H9 (cell line): Measurements from ENCODE around the gene CLK2. TPM values are rescaled to one million over a fixed set of nuclear protein-coding genes. Genes with fewer than 3 reads are reported as not detected.

Experiments
- DNase-seq: peaks from one replicate; pipeline ENCODE4 v3.0.0-alpha.2; 2017
- H2AFZ ChIP-seq: one replicate; pipeline ENCODE4 v1.6.1; 2013; ENCODE audit warnings: mild to moderate bottlenecking, low read length, control low read depth, moderate library complexity
- H2AK5ac ChIP-seq: 2 replicates; pipeline ENCODE4 v1.6.1; 2013; ENCODE audit warnings: low read length, control low read depth, mixed read lengths; ENCODE audit not compliant: insufficient read length
- H2BK120ac ChIP-seq: one replicate; pipeline ENCODE4 v1.6.1; 2013; ENCODE audit warnings: low read depth, mild to moderate bottlenecking, low read length, control low read depth, inconsistent platforms; ENCODE audit not compliant: poor library complexity, severe bottlenecking
- H2BK12ac ChIP-seq: 2 replicates; pipeline ENCODE4 v1.6.1; 2013; ENCODE audit warnings: low read length, control low read depth, mixed read lengths, low read depth; ENCODE audit not compliant: insufficient read length
- H2BK15ac ChIP-seq: 2 replicates; pipeline ENCODE4 v1.6.1; 2013; ENCODE audit warnings: low read depth, low read length, control low read depth
- H2BK20ac ChIP-seq: one replicate; pipeline ENCODE4 v1.6.1; 2013; ENCODE audit warnings: low read depth, mild to moderate bottlenecking, low read length, control low read depth, inconsistent platforms; ENCODE audit not compliant: poor library complexity, severe bottlenecking
- H2BK5ac ChIP-seq: 2 replicates; pipeline ENCODE4 v1.6.1; 2013; ENCODE audit warnings: low read length, control low read depth, mixed read lengths; ENCODE audit not compliant: insufficient read length
- H3K14ac ChIP-seq: 2 replicates; pipeline ENCODE4 v1.6.1; 2013; ENCODE audit warnings: low read length, control low read depth; ENCODE audit not compliant: insufficient read depth
- H3K18ac ChIP-seq: 2 replicates; pipeline ENCODE4 v1.6.1; 2013; ENCODE audit warnings: low read depth, mild to moderate bottlenecking, mixed read lengths, low read length, control low read depth; ENCODE audit not compliant: insufficient read length
- H3K23ac ChIP-seq: 2 replicates; pipeline ENCODE4 v1.6.1; 2013; ENCODE audit warnings: low read length, control low read depth, mixed read lengths, low read depth; ENCODE audit not compliant: insufficient read length
- H3K23me2 ChIP-seq: 2 replicates; pipeline ENCODE4 v1.6.1; 2013; ENCODE audit warnings: low read depth, mild to moderate bottlenecking, mixed read lengths, low read length, control low read depth; ENCODE audit not compliant: insufficient read length, poor library complexity, severe bottlenecking
- H3K27ac ChIP-seq: 2 replicates; pipeline ENCODE4 v1.5.1; 2013; ENCODE audit warnings: low read length, control low read depth, mixed read lengths, low read depth; ENCODE audit not compliant: insufficient read length
- H3K27me3 ChIP-seq: 2 replicates; pipeline ENCODE4 v1.6.1; 2013; ENCODE audit warnings: low read length, control low read depth, inconsistent platforms; ENCODE audit not compliant: insufficient read depth
- H3K4ac ChIP-seq: 2 replicates; pipeline ENCODE4 v1.6.1; 2013; ENCODE audit warnings: low read depth, mild to moderate bottlenecking, control low read depth, inconsistent platforms, low read length, moderate library complexity
- H3K4me1 ChIP-seq: 2 replicates; pipeline ENCODE4 v1.6.1; 2013; ENCODE audit warnings: low read length, control low read depth, inconsistent platforms; ENCODE audit not compliant: insufficient read depth
- H3K4me2 ChIP-seq: 2 replicates; pipeline ENCODE4 v1.6.1; 2013; ENCODE audit warnings: low read length, control low read depth, mixed read lengths; ENCODE audit not compliant: insufficient read length, insufficient read depth
- H3K56ac ChIP-seq: 2 replicates; pipeline ENCODE4 v1.6.1; 2013; ENCODE audit warnings: low read depth, mild to moderate bottlenecking, mixed read lengths, low read length, control low read depth; ENCODE audit not compliant: insufficient read length
- H3K79me1 ChIP-seq: 2 replicates; pipeline ENCODE4 v1.6.1; 2013; ENCODE audit warnings: low read depth, mild to moderate bottlenecking, moderate library complexity, low read length, control low read depth, inconsistent platforms; ENCODE audit not compliant: insufficient read depth, poor library complexity, severe bottlenecking
- H3K79me2 ChIP-seq: 2 replicates; pipeline ENCODE4 v1.6.1; 2013; ENCODE audit warnings: low read length, control low read depth, inconsistent platforms; ENCODE audit not compliant: insufficient read depth
- H3K9ac ChIP-seq: 2 replicates; pipeline ENCODE4 v1.6.1; 2013; ENCODE audit warnings: low read length, control low read depth, mixed read lengths; ENCODE audit not compliant: insufficient read length; ENCODE audit errors: extremely low read depth
- H3K9me3 ChIP-seq: one replicate; pipeline ENCODE4 v1.6.1; 2013; ENCODE audit warnings: low read depth, low read length, inconsistent platforms; ENCODE audit not compliant: control insufficient read depth
- H3T11ph ChIP-seq: one replicate; pipeline ENCODE4 v1.6.1; 2013; ENCODE audit warnings: mild to moderate bottlenecking, low read length, control low read depth, inconsistent platforms
- H4K20me1 ChIP-seq: one replicate; pipeline ENCODE4 v1.6.1; 2013; ENCODE audit not compliant: control insufficient read depth, insufficient read length, insufficient read depth
- H4K5ac ChIP-seq: 2 replicates; pipeline ENCODE4 v1.6.1; 2013; ENCODE audit warnings: low read depth, mild to moderate bottlenecking, mixed read lengths, low read length, control low read depth; ENCODE audit not compliant: insufficient read length
- H4K8ac ChIP-seq: replicated peaks from 2 replicates; pipeline ENCODE4 v1.6.1; 2013; ENCODE audit warnings: low read length, control low read depth, mixed read lengths, low read depth; ENCODE audit not compliant: insufficient read length
- H4K91ac ChIP-seq: 2 replicates; pipeline ENCODE4 v1.6.1; 2013; ENCODE audit warnings: low read depth, mild to moderate bottlenecking, moderate library complexity, mixed read lengths, low read length, control low read depth; ENCODE audit not compliant: insufficient read length
- H3K27ac Mint-ChIP-seq, 3 experiments: 2 replicates in 2 of 3; 3 replicates in 1 of 3; pipeline ENCODE4 v1.8.0; 2020 to 2021; ENCODE audit warnings: mixed read lengths in 3 of 3, mild to moderate bottlenecking in 1 of 3, moderate library complexity in 1 of 3
- H3K27me3 Mint-ChIP-seq: 2 replicates; pipeline ENCODE4 v1.8.0; 2021; ENCODE audit warnings: low read depth, mild to moderate bottlenecking, moderate library complexity, mixed read lengths
- H3K36me3 Mint-ChIP-seq, 3 experiments: 2 replicates in 2 of 3; 3 replicates in 1 of 3; pipeline ENCODE4 v1.8.0; 2020 to 2021; ENCODE audit warnings: low read depth in 3 of 3, mixed read lengths in 3 of 3; ENCODE audit not compliant: insufficient read depth in 1 of 3
- H3K4me1 Mint-ChIP-seq, 2 experiments: 2 replicates each; pipeline ENCODE4 v1.8.0; 2020; ENCODE audit warnings: mixed read lengths in 2 of 2
- H3K4me3 Mint-ChIP-seq, 2 experiments: 2 replicates in 1 of 2; 3 replicates in 1 of 2; pipeline ENCODE4 v1.8.0; 2020 to 2021; ENCODE audit warnings: mild to moderate bottlenecking in 2 of 2, mixed read lengths in 2 of 2, moderate library complexity in 1 of 2
- H3K9me3 Mint-ChIP-seq, 2 experiments: 2 replicates in 1 of 2; 3 replicates in 1 of 2; pipeline ENCODE4 v1.8.0; 2020; ENCODE audit warnings: mild to moderate bottlenecking in 2 of 2, mixed read lengths in 2 of 2, moderate library complexity in 1 of 2
- WGBS: extraction: QIAGEN DNeasy Blood & Tissue Kit; methylation state at CpG from one replicate; pipeline ENCODE4 v1.1.7; 2013; ENCODE audit warnings: missing lambda C conversion rate, low lambda C conversion rate, mixed read lengths; ENCODE audit not compliant: insufficient read length; ENCODE audit errors: extremely low coverage; 5-methylcytosine and 5-hydroxymethylcytosine counted together
- total RNA-seq: library from RNA; stranded (reverse); gene quantifications from 2 replicates; pipeline ENCODE4 v1.2.1, GENCODE V29; 2021
- TF ChIP-seq, protein P1 (sequence below): fragments of 200-600 bp; sonication (generic); conservative IDR thresholded peaks from 3 replicates; pipeline ENCODE4 v1.8.0; 2021; ENCODE audit warnings: antibody characterized with exemption, mild to moderate bottlenecking

Gene CLK2
- total RNA-seq, 1 experiment from 2014 or later: 77.5 TPM

DNA sequence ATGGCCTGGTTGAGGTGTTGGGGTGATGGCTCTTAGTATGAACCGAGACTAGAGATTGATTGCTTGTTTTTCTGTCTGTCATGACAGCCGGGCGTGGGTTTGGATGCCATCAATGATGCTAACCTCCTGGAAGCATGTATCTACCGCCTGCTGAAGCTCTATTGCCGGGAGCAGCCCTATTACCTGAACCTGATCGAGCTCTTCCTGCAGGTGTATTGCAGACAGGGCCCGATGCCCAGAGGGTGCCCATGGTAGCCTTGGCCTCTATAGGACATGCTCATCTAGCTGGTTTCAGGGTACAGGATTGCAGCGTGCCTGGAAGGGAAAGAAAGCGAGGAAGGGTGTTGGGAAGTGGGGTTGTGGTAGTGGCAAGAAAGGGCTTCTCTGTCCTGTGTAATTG is 44.8 kb upstream of the CLK2 start:
- H2BK120ac ChIP-seq: no peak overlapping the region
- H3K4ac ChIP-seq: no peak overlapping the region
- H3K79me2 ChIP-seq: 0 out of 2 replicates have a peak, but pooled peaks cover under 1% of the 10 kb centered on the region
- no CpG with 5 or more reads among the region's 9 CpGs for WGBS
- H3K79me1 ChIP-seq: no peaks in the 10 kb centered on the region
- no peak overlapping the region for H2BK5ac ChIP-seq
- H4K5ac ChIP-seq: no peak overlapping the region
- H3K4me1 ChIP-seq: peaks cover 2% of the 10 kb centered on the region; the same call in 1 of the 2 replicates
- no peak overlapping the region for H3T11ph ChIP-seq
- no peak overlapping the region for H2BK20ac ChIP-seq
- Mint-ChIP-seq H3K4me3 (no peak overlapping the region), H3K27ac (no peak overlapping the region), H3K36me3 (peaks cover 25 to 38% (median 34%) of the 10 kb centered on the region in 3 experiments; a peak in 6 of 7 replicates), H3K9me3 (no peaks in the 10 kb centered on the region), H3K27me3 (no peaks in the 10 kb centered on the region; the same call in 1 of the 2 replicates), H3K4me1 (peaks cover 31 to 33% of the 10 kb centered on the region in 2 experiments)
- no peaks in the 10 kb centered on the region for H3K27me3 ChIP-seq
- no peak overlapping the region for H3K9ac ChIP-seq
- no peaks in the 10 kb centered on the region for H3K9me3 ChIP-seq
- H3K23me2 ChIP-seq: peaks cover 18% of the 10 kb centered on the region
- H3K23ac ChIP-seq: no peak overlapping the region
- no peak overlapping the region for H3K56ac ChIP-seq
- H3K4me2 ChIP-seq: no peak overlapping the region
- H3K18ac ChIP-seq: no peak overlapping the region
- no peaks in the 10 kb centered on the region for H4K20me1 ChIP-seq
- no peak overlapping the region for H2AK5ac ChIP-seq
- no peak overlapping the region for H2AFZ ChIP-seq
- no peak overlapping the region for H2BK15ac ChIP-seq
- TF ChIP-seq, protein P1, sequence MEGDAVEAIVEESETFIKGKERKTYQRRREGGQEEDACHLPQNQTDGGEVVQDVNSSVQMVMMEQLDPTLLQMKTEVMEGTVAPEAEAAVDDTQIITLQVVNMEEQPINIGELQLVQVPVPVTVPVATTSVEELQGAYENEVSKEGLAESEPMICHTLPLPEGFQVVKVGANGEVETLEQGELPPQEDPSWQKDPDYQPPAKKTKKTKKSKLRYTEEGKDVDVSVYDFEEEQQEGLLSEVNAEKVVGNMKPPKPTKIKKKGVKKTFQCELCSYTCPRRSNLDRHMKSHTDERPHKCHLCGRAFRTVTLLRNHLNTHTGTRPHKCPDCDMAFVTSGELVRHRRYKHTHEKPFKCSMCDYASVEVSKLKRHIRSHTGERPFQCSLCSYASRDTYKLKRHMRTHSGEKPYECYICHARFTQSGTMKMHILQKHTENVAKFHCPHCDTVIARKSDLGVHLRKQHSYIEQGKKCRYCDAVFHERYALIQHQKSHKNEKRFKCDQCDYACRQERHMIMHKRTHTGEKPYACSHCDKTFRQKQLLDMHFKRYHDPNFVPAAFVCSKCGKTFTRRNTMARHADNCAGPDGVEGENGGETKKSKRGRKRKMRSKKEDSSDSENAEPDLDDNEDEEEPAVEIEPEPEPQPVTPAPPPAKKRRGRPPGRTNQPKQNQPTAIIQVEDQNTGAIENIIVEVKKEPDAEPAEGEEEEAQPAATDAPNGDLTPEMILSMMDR: no peak
- no peak overlapping the region for H3K27ac ChIP-seq
- H4K8ac ChIP-seq: no peak overlapping the region
- H3K14ac ChIP-seq: no peak overlapping the region
- DNase-seq: no peak
- no peak overlapping the region for H2BK12ac ChIP-seq
- no peak overlapping the region for H4K91ac ChIP-seq
